Fibroblast of lung (primary cell): Measurements from ENCODE around the gene TREX2. TPM values are rescaled to one million over a fixed set of nuclear protein-coding genes. Genes with fewer than 3 reads are reported as not detected.

ENCODE experiments used
- DNase-seq, 2 donors: peaks; one replicate each; pipeline versions ENCODE4 v3.0.0 to v3.0.0-alpha.2; 2010; ENCODE audit warnings: low read depth in 2 of 2
- H2AFZ ChIP-seq: 2 replicates; pipeline ENCODE4 v1.5.1; 2012; ENCODE audit warnings: low read length, control low read depth, inconsistent platforms
- H3K27ac ChIP-seq: 2 replicates; pipeline ENCODE4 v1.5.1; 2011; ENCODE audit warnings: low read length, control low read depth; ENCODE audit not compliant: insufficient read depth
- H3K27me3 ChIP-seq: 2 replicates; pipeline ENCODE4 v1.5.1; 2011; ENCODE audit warnings: mild to moderate bottlenecking, low read length; ENCODE audit not compliant: control insufficient read depth, insufficient read depth
- H3K36me3 ChIP-seq: 2 replicates; pipeline ENCODE4 v1.5.1; 2011; ENCODE audit warnings: low read length; ENCODE audit not compliant: control insufficient read depth, insufficient read depth
- H3K4me1 ChIP-seq: 2 replicates; pipeline ENCODE4 v1.5.1; 2011; ENCODE audit warnings: low read length; ENCODE audit not compliant: control insufficient read depth, insufficient read depth; ENCODE audit errors: extremely low read depth
- H3K4me2 ChIP-seq: 2 replicates; pipeline ENCODE4 v1.5.1; 2011; ENCODE audit warnings: low read length, control low read depth; ENCODE audit not compliant: insufficient read depth; ENCODE audit errors: extremely low read depth
- H3K4me3 ChIP-seq, 4 experiments: fragments of 200-600 bp in 1 of 4; sonication (generic) in 1 of 4; replicated peaks in 1 of 4; 2 replicates each; pipeline ENCODE4 v1.5.1; 2011 to 2016; ENCODE audit warnings: low read length in 4 of 4, low read depth in 3 of 4, mild to moderate bottlenecking in 3 of 4, control low read depth in 2 of 4, inconsistent platforms in 1 of 4, mixed read lengths in 1 of 4; ENCODE audit not compliant: insufficient read depth in 1 of 4; ENCODE audit errors: control extremely low read depth in 1 of 4
- H3K79me2 ChIP-seq: 2 replicates; pipeline ENCODE4 v1.5.1; 2012; ENCODE audit warnings: mild to moderate bottlenecking, low read length, inconsistent platforms; ENCODE audit not compliant: control insufficient read depth, insufficient read depth
- H3K9ac ChIP-seq: 2 replicates; pipeline ENCODE4 v1.5.1; 2011; ENCODE audit warnings: mild to moderate bottlenecking, low read length, control low read depth; ENCODE audit not compliant: insufficient read depth
- H3K9me3 ChIP-seq: 2 replicates; pipeline ENCODE4 v1.5.1; 2012; ENCODE audit warnings: low read depth, low read length; ENCODE audit not compliant: control insufficient read depth, insufficient read depth
- H4K20me1 ChIP-seq: 2 replicates; pipeline ENCODE4 v1.5.1; 2011; ENCODE audit warnings: low read length; ENCODE audit not compliant: control insufficient read depth, insufficient read depth; ENCODE audit errors: extremely low read depth
- CTCF ChIP-seq, 2 donors: IDR thresholded peaks in 1 of 2; conservative IDR thresholded peaks in 1 of 2; 1 replicate in 1 of 2; 2 replicates in 1 of 2; pipeline ENCODE4 v1.5.1; 2011 to 2012; ENCODE audit warnings: low read length in 2 of 2, control low read depth in 1 of 2, inconsistent platforms in 1 of 2, low read depth in 1 of 2, mild to moderate bottlenecking in 1 of 2
- EZH2 ChIP-seq: IDR thresholded peaks from 2 replicates; pipeline ENCODE4 v1.5.1; 2012; ENCODE audit warnings: low read length, control low read depth, mild to moderate bottlenecking; ENCODE audit errors: missing control alignments
- polyA plus RNA-seq, 2 donors: library from polyadenylated mRNA; depleted of rRNA in 1 of 2; stranded (reverse) in 1 of 2; unstranded in 1 of 2; fragments of >200 nt; gene quantifications; 2 replicates each; pipeline ENCODE4 v1.2.1, GENCODE V29; 2011 to 2012; ENCODE audit warnings: missing spikeins in 1 of 2
- total RNA-seq: library from RNA; depleted of rRNA; stranded (reverse); fragments of >200 nt; gene quantifications from 2 replicates; pipeline ENCODE4 v1.2.1, GENCODE V29; 2014

The TREX2 gene
- total and polyA plus RNA-seq, 2 donors (not counting 1 experiment from before 2014, with no cell fraction given) = 3.1 TPM; not detected in 1

- Histone ChIP-seq H3K9ac (no peak overlapping the region), H3K36me3 (no peaks in the 10 kb centered on the region), H2AFZ (no peak overlapping the region), H3K27ac (no peak overlapping the region), H3K4me1 (no peaks in the 10 kb centered on the region), H4K20me1 (no peaks in the 10 kb centered on the region), H3K79me2 (no peaks in the 10 kb centered on the region), H3K27me3 (no peaks in the 10 kb centered on the region), H3K9me3 (no peaks in the 10 kb centered on the region), H3K4me3 (no peak overlapping the region), H3K4me2 (no peak overlapping the region)
- DNase-seq = no peak
- TF ChIP-seq CTCF (conservative IDR thresholded peaks at IDR 0.05 in 1 of 2, IDR thresholded peaks at IDR 0.05 in 1 of 2; ENCODE audit: low read depth in 1 of 2, low read length in 2 of 2) = no peak
- no peak for TF ChIP-seq EZH2
These were observed 1.4 kb downstream of the TREX2 start for GRCh38 chrX:153444333-153445011.

- H3K9ac ChIP-seq = no peak overlapping the region
- no peak overlapping the region for H3K27ac ChIP-seq
- no peaks in the 10 kb centered on the region for H3K9me3 ChIP-seq
- H4K20me1 ChIP-seq = no peaks in the 10 kb centered on the region
- no peaks in the 10 kb centered on the region for H3K4me1 ChIP-seq
- no peaks in the 10 kb centered on the region for H3K79me2 ChIP-seq
- no peak overlapping the region for H3K4me3 ChIP-seq
- H2AFZ ChIP-seq = no peak overlapping the region
- H3K27me3 ChIP-seq = no peaks in the 10 kb centered on the region
- H3K4me2 ChIP-seq = no peak overlapping the region
- TF ChIP-seq CTCF (conservative IDR thresholded peaks at IDR 0.05 in 1 of 2, IDR thresholded peaks at IDR 0.05 in 1 of 2; ENCODE audit: low read depth in 1 of 2, low read length in 2 of 2) (no peak), EZH2 (no peak)
- no peak for DNase-seq
- no peaks in the 10 kb centered on the region for H3K36me3 ChIP-seq
These were observed 2.2 kb downstream of the TREX2 start for GRCh38 chrX:153443476-153444332.

- DNase-seq = no peak
- no peak for TF ChIP-seq CTCF (conservative IDR thresholded peaks at IDR 0.05 in 1 of 2, IDR thresholded peaks at IDR 0.05 in 1 of 2; ENCODE audit: low read depth in 1 of 2, low read length in 2 of 2)
- no peak for TF ChIP-seq EZH2
- Histone ChIP-seq H3K79me2 (no peaks in the 10 kb centered on the region), H3K4me2 (no peak overlapping the region), H3K4me3 (no peak overlapping the region), H3K36me3 (no peaks in the 10 kb centered on the region), H4K20me1 (no peaks in the 10 kb centered on the region), H3K9ac (no peak overlapping the region), H3K27ac (no peak overlapping the region), H3K4me1 (no peaks in the 10 kb centered on the region), H2AFZ (no peak overlapping the region), H3K9me3 (no peaks in the 10 kb centered on the region), H3K27me3 (no peaks in the 10 kb centered on the region)
These were observed 3.4 kb downstream of the TREX2 start for GRCh38 chrX:153442463-153442862.
